Ascending aorta (tissue), 2 donors: ENCODE measurements around the gene HCK. TPM values are rescaled to one million over a fixed set of nuclear protein-coding genes. Genes with fewer than 3 reads are reported as not detected.

Experiments
- DNase-seq, 2 donors: peaks; one replicate each; pipeline ENCODE4 v3.0.0-alpha.2; 2019; ENCODE audit warnings: low spot score in 2 of 2
- H3K27ac ChIP-seq, 2 donors: fragments of 200-600 bp; sonication (generic); one replicate each; pipeline ENCODE4 v1.5.1; 2016 to 2017; ENCODE audit warnings: mild to moderate bottlenecking in 1 of 2
- H3K27me3 ChIP-seq: fragments of 200-600 bp; sonication (generic); one replicate; pipeline ENCODE4 v1.5.1; 2017
- H3K36me3 ChIP-seq, 2 donors: fragments of 200-600 bp; sonication (generic); one replicate each; pipeline ENCODE4 v1.5.1; 2016
- H3K4me1 ChIP-seq, 2 donors: fragments of 200-600 bp; sonication (generic); one replicate each; pipeline ENCODE4 v1.5.1; 2016 to 2017; ENCODE audit warnings: mild to moderate bottlenecking in 1 of 2
- H3K4me3 ChIP-seq, 2 donors: fragments of 200-600 bp; sonication (generic); one replicate each; pipeline ENCODE4 v1.5.1; 2016 to 2017; ENCODE audit warnings: mild to moderate bottlenecking in 1 of 2
- H3K9me3 ChIP-seq, 2 donors: fragments of 200-600 bp; sonication (generic); one replicate each; pipeline ENCODE4 v1.5.1; 2016
- intact Hi-C: fragments of 100-400 bp; cut with DNase I; formaldehyde crosslinking; loops from one replicate; pipeline ENCODE4 v1.15.1; 2023
- total RNA-seq: library from RNA; depleted of rRNA; stranded (reverse); fragments of >200 nt; gene quantifications from one replicate; pipeline ENCODE4 v1.1.0, GENCODE V29; 2016
- TF ChIP-seq, protein P1 (sequence below), 3 experiments: fragments of 200-600 bp in 2 of 3; fragments of 450-650 bp in 1 of 3; sonication (generic) in 2 of 3; IDR thresholded peaks; one replicate each; pipeline ENCODE4 v1.5.1; 2016 to 2019; ENCODE audit warnings: antibody characterized with exemption in 3 of 3, mild to moderate bottlenecking in 1 of 3, moderate library complexity in 1 of 3

The HCK gene
- total RNA-seq, 1 donor from 2014 or later: 16.8 TPM

DNA sequence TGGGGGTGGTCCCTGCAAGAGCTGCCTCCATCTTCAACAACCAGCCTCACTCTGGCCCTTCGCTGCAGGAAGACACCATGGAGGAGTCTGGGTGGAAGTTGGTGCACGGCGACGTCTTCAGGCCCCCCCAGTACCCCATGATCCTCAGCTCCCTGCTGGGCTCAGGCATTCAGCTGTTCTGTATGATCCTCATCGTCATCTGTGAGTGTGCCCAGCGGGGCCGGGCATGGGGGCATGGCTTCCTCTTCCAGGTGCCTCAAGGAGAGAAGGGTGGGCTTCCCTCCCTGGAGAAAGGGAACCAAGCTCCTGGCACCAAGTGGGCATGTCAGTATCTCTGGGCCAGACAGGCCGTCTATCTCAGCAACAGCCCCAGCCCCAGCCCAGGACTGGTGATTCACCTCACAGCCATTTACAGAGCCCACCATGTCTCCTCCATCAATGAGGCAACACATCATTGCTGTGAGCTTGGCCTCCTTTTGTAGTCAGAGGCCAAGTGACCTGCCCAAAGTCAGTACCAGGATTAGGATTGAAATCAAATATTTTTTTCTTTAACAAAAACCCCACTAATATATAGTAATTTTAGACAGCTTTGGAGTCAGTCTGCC, 97.6 kb downstream of the HCK start:
- TF ChIP-seq, protein P1, sequence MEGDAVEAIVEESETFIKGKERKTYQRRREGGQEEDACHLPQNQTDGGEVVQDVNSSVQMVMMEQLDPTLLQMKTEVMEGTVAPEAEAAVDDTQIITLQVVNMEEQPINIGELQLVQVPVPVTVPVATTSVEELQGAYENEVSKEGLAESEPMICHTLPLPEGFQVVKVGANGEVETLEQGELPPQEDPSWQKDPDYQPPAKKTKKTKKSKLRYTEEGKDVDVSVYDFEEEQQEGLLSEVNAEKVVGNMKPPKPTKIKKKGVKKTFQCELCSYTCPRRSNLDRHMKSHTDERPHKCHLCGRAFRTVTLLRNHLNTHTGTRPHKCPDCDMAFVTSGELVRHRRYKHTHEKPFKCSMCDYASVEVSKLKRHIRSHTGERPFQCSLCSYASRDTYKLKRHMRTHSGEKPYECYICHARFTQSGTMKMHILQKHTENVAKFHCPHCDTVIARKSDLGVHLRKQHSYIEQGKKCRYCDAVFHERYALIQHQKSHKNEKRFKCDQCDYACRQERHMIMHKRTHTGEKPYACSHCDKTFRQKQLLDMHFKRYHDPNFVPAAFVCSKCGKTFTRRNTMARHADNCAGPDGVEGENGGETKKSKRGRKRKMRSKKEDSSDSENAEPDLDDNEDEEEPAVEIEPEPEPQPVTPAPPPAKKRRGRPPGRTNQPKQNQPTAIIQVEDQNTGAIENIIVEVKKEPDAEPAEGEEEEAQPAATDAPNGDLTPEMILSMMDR (IDR thresholded peaks at IDR 0.05): no peak
- no peaks in the 10 kb centered on the region for H3K4me1 ChIP-seq
- peaks cover 55 to 91% of the 10 kb centered on the region in 2 donors for H3K36me3 ChIP-seq
- no peak overlapping the region for H3K27ac ChIP-seq
- H3K9me3 ChIP-seq: no peaks in the 10 kb centered on the region
- no peaks in the 10 kb centered on the region for H3K27me3 ChIP-seq
- DNase-seq: no peak
- no peak overlapping the region for H3K4me3 ChIP-seq
- intact Hi-C loops: no loop called here

DNA sequence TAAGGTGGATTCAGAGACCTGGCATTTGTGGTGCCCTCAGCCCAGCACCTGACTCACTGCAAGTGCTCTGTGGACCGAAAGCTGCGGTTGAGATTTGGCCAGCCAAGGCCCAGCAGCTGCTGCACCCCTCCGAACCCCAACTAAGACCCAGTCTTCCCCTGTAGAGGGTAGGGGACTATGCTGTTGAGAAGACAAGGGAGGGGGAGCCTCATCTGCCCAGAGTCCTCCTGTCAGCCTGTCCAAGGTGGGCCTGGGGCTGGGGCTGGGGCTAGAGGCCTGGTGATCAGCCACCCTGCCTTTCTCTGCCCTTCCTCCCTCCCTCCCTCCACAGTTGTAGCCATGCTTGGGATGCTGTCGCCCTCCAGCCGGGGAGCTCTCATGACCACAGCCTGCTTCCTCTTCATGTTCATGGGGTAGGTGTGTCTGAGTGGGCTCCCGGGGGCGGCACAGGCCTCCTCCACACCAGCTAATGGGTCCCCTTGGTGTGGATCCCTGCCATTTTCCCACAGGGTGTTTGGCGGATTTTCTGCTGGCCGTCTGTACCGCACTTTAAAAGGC, 98.3 kb downstream of the HCK start:
- intact Hi-C loops: no loop called here
- H3K27me3 ChIP-seq: no peaks in the 10 kb centered on the region
- H3K36me3 ChIP-seq: peaks cover 51 to 84% of the 10 kb centered on the region in 2 donors
- H3K9me3 ChIP-seq: no peaks in the 10 kb centered on the region
- H3K4me3 ChIP-seq: no peak overlapping the region
- TF ChIP-seq, protein P1 (IDR thresholded peaks at IDR 0.05): no peak
- H3K4me1 ChIP-seq: no peaks in the 10 kb centered on the region
- no peak for DNase-seq
- H3K27ac ChIP-seq: no peak overlapping the region

Other genes with a start within 250 kb of the HCK start
- not detected for gene MYLK2, start 232.9 kb upstream of the HCK start, total RNA-seq
- gene FOXS1, start 206.6 kb upstream of the HCK start, total RNA-seq: 21.8 TPM
- 13.0 TPM for gene DUSP15, start 181.7 kb upstream of the HCK start, total RNA-seq
- gene TTLL9, start 181.6 kb upstream of the HCK start, total RNA-seq: not detected
- 1.7 TPM for gene PDRG1, start 100.2 kb upstream of the HCK start, total RNA-seq
- gene XKR7, start 84.1 kb upstream of the HCK start, total RNA-seq: not detected
- gene CCM2L, start 41.8 kb upstream of the HCK start, total RNA-seq: 38.6 TPM
- 29.2 TPM for gene TM9SF4, start 57.5 kb downstream of the HCK start, total RNA-seq
- 6.7 TPM for gene PLAGL2, start 155.5 kb downstream of the HCK start, total RNA-seq
- 29.8 TPM for gene POFUT1, start 155.6 kb downstream of the HCK start, total RNA-seq
- gene KIF3B, start 225.4 kb downstream of the HCK start, total RNA-seq: 20.1 TPM